Hepatocyte (in vitro differentiated cells): Measurements from ENCODE around the gene LAMB4. TPM values are rescaled to one million over a fixed set of nuclear protein-coding genes. Genes with fewer than 3 reads are reported as not detected.

Experiments
- DNase-seq: peaks from one replicate; pipeline ENCODE4 v3.0.0-alpha.2; 2016; ENCODE audit warnings: low spot score
- H2AFZ ChIP-seq: fragments of 200-600 bp; sonication (generic); 2 replicates; pipeline ENCODE4 v1.6.0; 2016; ENCODE audit warnings: antibody characterized with exemption, mild to moderate bottlenecking
- H3K27ac ChIP-seq: fragments of 200-600 bp; sonication (generic); 2 replicates; pipeline ENCODE4 v1.5.1; 2016; ENCODE audit warnings: mild to moderate bottlenecking
- H3K27me3 ChIP-seq: fragments of 200-600 bp; sonication (generic); 2 replicates; pipeline ENCODE4 v1.6.1; 2016
- H3K36me3 ChIP-seq: fragments of 200-600 bp; sonication (generic); replicated peaks from 2 replicates; pipeline ENCODE4 v1.5.1; 2016; ENCODE audit warnings: low read depth; ENCODE audit not compliant: insufficient read depth
- H3K4me1 ChIP-seq: fragments of 200-600 bp; sonication (generic); 2 replicates; pipeline ENCODE4 v1.5.1; 2016; ENCODE audit warnings: mild to moderate bottlenecking, moderate library complexity; ENCODE audit not compliant: insufficient read depth
- H3K4me2 ChIP-seq: fragments of 200-600 bp; sonication (generic); 2 replicates; pipeline ENCODE4 v1.6.0; 2016
- H3K4me3 ChIP-seq: fragments of 200-600 bp; sonication (generic); 2 replicates; pipeline ENCODE4 v1.5.1; 2016; ENCODE audit warnings: mild to moderate bottlenecking
- H3K79me2 ChIP-seq: fragments of 200-600 bp; sonication (generic); 2 replicates; pipeline ENCODE4 v1.6.0; 2017; ENCODE audit warnings: mild to moderate bottlenecking
- H3K9me2 ChIP-seq: fragments of 200-600 bp; sonication (generic); replicated peaks from 2 replicates; pipeline ENCODE4 v1.6.0; 2017; ENCODE audit warnings: mild to moderate bottlenecking; ENCODE audit not compliant: insufficient read depth
- H3K9me3 ChIP-seq: fragments of 200-600 bp; sonication (generic); 2 replicates; pipeline ENCODE4 v1.5.1; 2016; ENCODE audit warnings: low read depth, mild to moderate bottlenecking
- H4K20me1 ChIP-seq: fragments of 200-600 bp; sonication (generic); 2 replicates; pipeline ENCODE4 v1.6.0; 2016; ENCODE audit warnings: mild to moderate bottlenecking; ENCODE audit not compliant: insufficient read depth, poor library complexity, severe bottlenecking
- EZH2 ChIP-seq: fragments of 200-600 bp; sonication (generic); IDR thresholded peaks from 2 replicates; pipeline ENCODE4 v1.6.1; 2016; ENCODE audit warnings: antibody characterized with exemption, mild to moderate bottlenecking, borderline replicate concordance
- EZH2phosphoT487 ChIP-seq: fragments of 200-600 bp; sonication (generic); IDR thresholded peaks from one replicate; pipeline ENCODE4 v1.6.1; 2018; ENCODE audit warnings: antibody characterized with exemption, mild to moderate bottlenecking, low read depth, moderate library complexity; ENCODE audit not compliant: unreplicated experiment, severe bottlenecking
- WGBS: methylation state at CpG from one replicate; pipeline ENCODE4 v1.1.6; 2016; ENCODE audit warnings: low lambda C conversion rate; ENCODE audit errors: missing lambda C conversion rate; 5-methylcytosine and 5-hydroxymethylcytosine counted together
- polyA plus RNA-seq: library from polyadenylated mRNA; unstranded; fragments of >200 nt; fragmentation: Nextera tagmentation; extraction: Ambion mirVana; gene quantifications from 2 replicates; pipeline ENCODE4 v1.2.1, GENCODE V29; 2016
- total RNA-seq: library from RNA; depleted of rRNA; stranded (reverse); fragments of >200 nt; gene quantifications from 2 replicates; pipeline ENCODE4 v1.2.3, GENCODE V29; 2014
- TF ChIP-seq, protein P1 (sequence below): fragments of 200-600 bp; sonication (generic); IDR thresholded peaks from 2 replicates; pipeline ENCODE4 v1.5.1; 2016; ENCODE audit warnings: antibody characterized with exemption, mild to moderate bottlenecking; ENCODE audit not compliant: poor library complexity

LAMB4 gene
- total and polyA plus RNA-seq, 2 experiments from 2014 or later = 1.3 to 1.9 TPM

DNA sequence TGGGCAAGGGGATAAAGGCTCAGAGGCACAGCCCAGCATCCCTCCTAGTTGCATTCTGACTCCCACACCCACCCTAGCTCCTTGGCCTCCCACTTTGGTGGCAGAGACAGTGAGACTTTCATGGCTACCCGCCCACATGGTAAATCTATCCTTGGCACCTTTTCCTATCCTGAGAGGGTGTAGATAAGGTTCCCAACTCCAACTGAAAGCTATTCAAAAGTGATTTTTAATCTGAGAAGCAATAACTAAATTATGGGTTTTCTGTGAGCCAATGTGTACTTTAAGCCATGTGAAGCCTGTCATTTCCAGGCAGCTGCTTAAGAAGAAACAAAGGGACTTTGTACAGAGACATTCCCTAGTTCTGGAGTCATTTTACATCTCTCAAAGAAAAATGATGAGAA lies 136.3 kb downstream of the LAMB4 start:
- Histone ChIP-seq H3K36me3 (no peaks in the 10 kb centered on the region), H3K9me3 (no peaks in the 10 kb centered on the region), H3K79me2 (peaks cover 49% of the 10 kb centered on the region), H3K4me1 (peaks cover 54% of the 10 kb centered on the region), H3K4me3 (no peak overlapping the region), H3K9me2 (no peaks in the 10 kb centered on the region), H3K27me3 (no peaks in the 10 kb centered on the region), H4K20me1 (no peaks in the 10 kb centered on the region), H2AFZ (no peak overlapping the region), H3K27ac (peak overlapping the region; percentile 95), H3K4me2 (peak overlapping the region; percentile 64)
- DNase-seq = no peak
- TF ChIP-seq EZH2phosphoT487 = no peak
- no peak for TF ChIP-seq EZH2
- TF ChIP-seq, protein P1, sequence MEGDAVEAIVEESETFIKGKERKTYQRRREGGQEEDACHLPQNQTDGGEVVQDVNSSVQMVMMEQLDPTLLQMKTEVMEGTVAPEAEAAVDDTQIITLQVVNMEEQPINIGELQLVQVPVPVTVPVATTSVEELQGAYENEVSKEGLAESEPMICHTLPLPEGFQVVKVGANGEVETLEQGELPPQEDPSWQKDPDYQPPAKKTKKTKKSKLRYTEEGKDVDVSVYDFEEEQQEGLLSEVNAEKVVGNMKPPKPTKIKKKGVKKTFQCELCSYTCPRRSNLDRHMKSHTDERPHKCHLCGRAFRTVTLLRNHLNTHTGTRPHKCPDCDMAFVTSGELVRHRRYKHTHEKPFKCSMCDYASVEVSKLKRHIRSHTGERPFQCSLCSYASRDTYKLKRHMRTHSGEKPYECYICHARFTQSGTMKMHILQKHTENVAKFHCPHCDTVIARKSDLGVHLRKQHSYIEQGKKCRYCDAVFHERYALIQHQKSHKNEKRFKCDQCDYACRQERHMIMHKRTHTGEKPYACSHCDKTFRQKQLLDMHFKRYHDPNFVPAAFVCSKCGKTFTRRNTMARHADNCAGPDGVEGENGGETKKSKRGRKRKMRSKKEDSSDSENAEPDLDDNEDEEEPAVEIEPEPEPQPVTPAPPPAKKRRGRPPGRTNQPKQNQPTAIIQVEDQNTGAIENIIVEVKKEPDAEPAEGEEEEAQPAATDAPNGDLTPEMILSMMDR = no peak
- WGBS = 76% methylated on average over 1 of the region's 1 CpG

- no peak overlapping the region for H2AFZ ChIP-seq
- peaks cover 13% of the 10 kb centered on the region for H3K4me1 ChIP-seq
- TF ChIP-seq EZH2 (no peak), EZH2phosphoT487 (no peak)
- TF ChIP-seq, protein P1 = no peak
- H3K4me2 ChIP-seq = no peak overlapping the region
- H3K79me2 ChIP-seq = peaks cover 61% of the 10 kb centered on the region
- no peak for DNase-seq
- H3K27me3 ChIP-seq = no peaks in the 10 kb centered on the region
- H3K36me3 ChIP-seq = peaks cover 3% of the 10 kb centered on the region
- no peak overlapping the region for H3K4me3 ChIP-seq
- H4K20me1 ChIP-seq = no peaks in the 10 kb centered on the region
- H3K27ac ChIP-seq = no peak overlapping the region
- 90% methylated on average over 9 of the region's 9 CpGs for WGBS
- no peaks in the 10 kb centered on the region for H3K9me2 ChIP-seq
- no peaks in the 10 kb centered on the region for H3K9me3 ChIP-seq
Observed at GRCh38 chr7:107989618-107990373, 140.4 kb downstream of the LAMB4 start.

DNA sequence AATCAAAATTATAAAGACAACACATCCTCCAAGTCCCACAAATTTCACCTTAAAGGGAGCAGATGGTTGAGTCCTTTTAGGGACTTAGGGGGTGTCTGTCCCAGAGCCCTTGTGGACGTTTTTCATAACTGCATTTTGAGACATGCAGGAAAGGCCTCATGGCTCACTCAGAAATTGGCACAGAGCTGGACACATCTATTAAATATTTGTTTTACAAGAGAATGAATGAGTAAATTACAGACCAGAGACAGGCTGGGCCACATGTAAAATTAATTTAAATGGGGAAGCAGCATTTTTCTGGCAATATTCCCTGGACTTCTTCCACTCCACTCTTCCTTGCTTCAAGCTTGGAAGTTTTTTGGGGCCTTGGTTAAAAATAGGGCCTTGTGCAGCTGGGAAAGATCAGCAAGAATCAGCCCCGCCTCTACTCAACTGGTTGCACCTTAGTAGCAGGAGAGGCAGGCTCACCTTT lies 147.2 kb downstream of the LAMB4 start:
- Histone ChIP-seq H3K36me3 (peaks cover 8% of the 10 kb centered on the region), H3K4me2 (no peak overlapping the region), H3K4me1 (peaks cover 8% of the 10 kb centered on the region), H2AFZ (no peak overlapping the region), H3K9me3 (no peaks in the 10 kb centered on the region), H3K27me3 (no peaks in the 10 kb centered on the region), H3K79me2 (peaks cover 51% of the 10 kb centered on the region), H3K9me2 (no peaks in the 10 kb centered on the region), H3K4me3 (no peak overlapping the region), H3K27ac (peak overlapping the region; percentile 45), H4K20me1 (no peaks in the 10 kb centered on the region)
- WGBS = 47% methylated on average over 2 of the region's 2 CpGs
- DNase-seq = peak; percentile 39
- TF ChIP-seq EZH2phosphoT487 = no peak
- TF ChIP-seq, protein P1 = peak; percentile 11
- TF ChIP-seq EZH2 = no peak
